Measurements from ENCODE around the gene REPS1. TPM values are rescaled to one million over a fixed set of nuclear protein-coding genes. Genes with fewer than 3 reads are reported as not detected.

REPS1 gene
- total and polyA plus RNA-seq, 2 of the 13 experiments (the other 11 are each of a cell fraction or from before 2014, with no cell fraction given): 36.4 to 38.3 TPM

- TF ChIP-seq ZNF589 (CRISPR knock-in tag; conservative IDR thresholded peaks at IDR 0.05): 0 out of 2 replicates have a peak, but pooled peaks have one; percentile 49
- TF ChIP-seq HOXA5 (CRISPR knock-in tag; IDR thresholded peaks at IDR 0.05): peak; percentile 83
- TF ChIP-seq SCMH1 (CRISPR knock-in tag; IDR thresholded peaks at IDR 0.05; ENCODE audit: borderline replicate concordance): no peak
- peak; percentile 52 to 93; a peak in 3 of 4 replicates for TF ChIP-seq KLF16 (CRISPR knock-in tag; IDR thresholded peaks at IDR 0.05)
- TF ChIP-seq ZFP36L1 (CRISPR knock-in tag; IDR thresholded peaks at IDR 0.05): peak; percentile 91; the same call in 1 of the 2 replicates
- TF ChIP-seq MEIS2 (CRISPR knock-in tag; IDR thresholded peaks at IDR 0.05): peak; percentile 49; the same call in 1 of the 2 replicates
- TF ChIP-seq, protein P1, sequence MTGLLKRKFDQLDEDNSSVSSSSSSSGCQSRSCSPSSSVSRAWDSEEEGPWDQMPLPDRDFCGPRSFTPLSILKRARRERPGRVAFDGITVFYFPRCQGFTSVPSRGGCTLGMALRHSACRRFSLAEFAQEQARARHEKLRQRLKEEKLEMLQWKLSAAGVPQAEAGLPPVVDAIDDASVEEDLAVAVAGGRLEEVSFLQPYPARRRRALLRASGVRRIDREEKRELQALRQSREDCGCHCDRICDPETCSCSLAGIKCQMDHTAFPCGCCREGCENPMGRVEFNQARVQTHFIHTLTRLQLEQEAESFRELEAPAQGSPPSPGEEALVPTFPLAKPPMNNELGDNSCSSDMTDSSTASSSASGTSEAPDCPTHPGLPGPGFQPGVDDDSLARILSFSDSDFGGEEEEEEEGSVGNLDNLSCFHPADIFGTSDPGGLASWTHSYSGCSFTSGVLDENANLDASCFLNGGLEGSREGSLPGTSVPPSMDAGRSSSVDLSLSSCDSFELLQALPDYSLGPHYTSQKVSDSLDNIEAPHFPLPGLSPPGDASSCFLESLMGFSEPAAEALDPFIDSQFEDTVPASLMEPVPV (CRISPR knock-in tag; IDR thresholded peaks at IDR 0.05): peak; percentile 55; the same call in 1 of the 2 replicates
- no peak for TF ChIP-seq ZBTB8A (CRISPR knock-in tag; IDR thresholded peaks at IDR 0.05; ENCODE audit: borderline replicate concordance, low read depth)
- peak; percentile 88 for TF ChIP-seq ZMAT3 (CRISPR knock-in tag; conservative IDR thresholded peaks at IDR 0.05)
- no peak for TF ChIP-seq ZKSCAN5 (CRISPR knock-in tag; IDR thresholded peaks at IDR 0.05)
- TF ChIP-seq FOXP1 (IDR thresholded peaks at IDR 0.05): no peak
- no peak for TF ChIP-seq FOXP1 (CRISPR knock-in tag; IDR thresholded peaks at IDR 0.05)
- no peak for TF ChIP-seq ZNF761 (CRISPR knock-in tag; conservative IDR thresholded peaks at IDR 0.05)
- TF ChIP-seq ZNF441 (CRISPR knock-in tag; IDR thresholded peaks at IDR 0.05; ENCODE audit: borderline replicate concordance): peak; percentile 69; the same call in 1 of the 2 replicates
- TF ChIP-seq DNMT3B (CRISPR knock-in tag; conservative IDR thresholded peaks at IDR 0.05): no peak
- no peak for TF ChIP-seq ZNF615 (CRISPR knock-in tag; IDR thresholded peaks at IDR 0.05; ENCODE audit: borderline replicate concordance)
- TF ChIP-seq ZSCAN20 (CRISPR knock-in tag; IDR thresholded peaks at IDR 0.05; ENCODE audit: borderline replicate concordance): peak; percentile 88
- TF ChIP-seq, protein P2, sequence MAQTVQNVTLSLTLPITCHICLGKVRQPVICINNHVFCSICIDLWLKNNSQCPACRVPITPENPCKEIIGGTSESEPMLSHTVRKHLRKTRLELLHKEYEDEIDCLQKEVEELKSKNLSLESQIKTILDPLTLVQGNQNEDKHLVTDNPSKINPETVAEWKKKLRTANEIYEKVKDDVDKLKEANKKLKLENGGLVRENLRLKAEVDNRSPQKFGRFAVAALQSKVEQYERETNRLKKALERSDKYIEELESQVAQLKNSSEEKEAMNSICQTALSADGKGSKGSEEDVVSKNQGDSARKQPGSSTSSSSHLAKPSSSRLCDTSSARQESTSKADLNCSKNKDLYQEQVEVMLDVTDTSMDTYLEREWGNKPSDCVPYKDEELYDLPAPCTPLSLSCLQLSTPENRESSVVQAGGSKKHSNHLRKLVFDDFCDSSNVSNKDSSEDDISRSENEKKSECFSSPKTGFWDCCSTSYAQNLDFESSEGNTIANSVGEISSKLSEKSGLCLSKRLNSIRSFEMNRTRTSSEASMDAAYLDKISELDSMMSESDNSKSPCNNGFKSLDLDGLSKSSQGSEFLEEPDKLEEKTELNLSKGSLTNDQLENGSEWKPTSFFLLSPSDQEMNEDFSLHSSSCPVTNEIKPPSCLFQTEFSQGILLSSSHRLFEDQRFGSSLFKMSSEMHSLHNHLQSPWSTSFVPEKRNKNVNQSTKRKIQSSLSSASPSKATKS (CRISPR knock-in tag; IDR thresholded peaks at IDR 0.05): peak; percentile 76; the same call in 1 of the 2 replicates
- TF ChIP-seq RFX3 (CRISPR knock-in tag; IDR thresholded peaks at IDR 0.05): 0 out of 2 replicates have a peak, but pooled peaks have one; percentile 21
- TF ChIP-seq MED1 (CRISPR knock-in tag; IDR thresholded peaks at IDR 0.05): peak; percentile 71
- TF ChIP-seq, protein P3, sequence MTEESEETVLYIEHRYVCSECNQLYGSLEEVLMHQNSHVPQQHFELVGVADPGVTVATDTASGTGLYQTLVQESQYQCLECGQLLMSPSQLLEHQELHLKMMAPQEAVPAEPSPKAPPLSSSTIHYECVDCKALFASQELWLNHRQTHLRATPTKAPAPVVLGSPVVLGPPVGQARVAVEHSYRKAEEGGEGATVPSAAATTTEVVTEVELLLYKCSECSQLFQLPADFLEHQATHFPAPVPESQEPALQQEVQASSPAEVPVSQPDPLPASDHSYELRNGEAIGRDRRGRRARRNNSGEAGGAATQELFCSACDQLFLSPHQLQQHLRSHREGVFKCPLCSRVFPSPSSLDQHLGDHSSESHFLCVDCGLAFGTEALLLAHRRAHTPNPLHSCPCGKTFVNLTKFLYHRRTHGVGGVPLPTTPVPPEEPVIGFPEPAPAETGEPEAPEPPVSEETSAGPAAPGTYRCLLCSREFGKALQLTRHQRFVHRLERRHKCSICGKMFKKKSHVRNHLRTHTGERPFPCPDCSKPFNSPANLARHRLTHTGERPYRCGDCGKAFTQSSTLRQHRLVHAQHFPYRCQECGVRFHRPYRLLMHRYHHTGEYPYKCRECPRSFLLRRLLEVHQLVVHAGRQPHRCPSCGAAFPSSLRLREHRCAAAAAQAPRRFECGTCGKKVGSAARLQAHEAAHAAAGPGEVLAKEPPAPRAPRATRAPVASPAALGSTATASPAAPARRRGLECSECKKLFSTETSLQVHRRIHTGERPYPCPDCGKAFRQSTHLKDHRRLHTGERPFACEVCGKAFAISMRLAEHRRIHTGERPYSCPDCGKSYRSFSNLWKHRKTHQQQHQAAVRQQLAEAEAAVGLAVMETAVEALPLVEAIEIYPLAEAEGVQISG (CRISPR knock-in tag; IDR thresholded peaks at IDR 0.05): peak; percentile 98
- TF ChIP-seq ETV5 (CRISPR knock-in tag; IDR thresholded peaks at IDR 0.05; ENCODE audit: borderline replicate concordance): peak; percentile 90
- peak; percentile 98 for TF ChIP-seq KDM2A (CRISPR knock-in tag; IDR thresholded peaks at IDR 0.05; ENCODE audit: borderline replicate concordance, low read depth)
- TF ChIP-seq, protein P4, sequence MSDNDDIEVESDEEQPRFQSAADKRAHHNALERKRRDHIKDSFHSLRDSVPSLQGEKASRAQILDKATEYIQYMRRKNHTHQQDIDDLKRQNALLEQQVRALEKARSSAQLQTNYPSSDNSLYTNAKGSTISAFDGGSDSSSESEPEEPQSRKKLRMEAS (IDR thresholded peaks at IDR 0.05): peak; percentile 81
These were observed at the start of gene REPS1 (continued) for GRCh38 chr6:138987643-138988468.
